Lower leg skin (tissue), 4 donors: ENCODE measurements around the gene ADORA2B. TPM values are rescaled to one million over a fixed set of nuclear protein-coding genes. Genes with fewer than 3 reads are reported as not detected.

Experiments
- DNase-seq, 2 donors: peaks; one replicate each; pipeline ENCODE4 v3.0.0-alpha.2; 2019; ENCODE audit warnings: low spot score in 2 of 2
- H3K4me3 ChIP-seq: fragments of 200-600 bp; sonication (generic); 2 replicates; pipeline ENCODE4 v1.5.1; 2017; ENCODE audit warnings: mild to moderate bottlenecking, low read depth; ENCODE audit not compliant: poor library complexity, severe bottlenecking
- POLR2A ChIP-seq, 2 donors: fragments of 450-650 bp; IDR thresholded peaks; one replicate each; pipeline ENCODE4 v1.6.1; 2016 to 2017; ENCODE audit warnings: antibody characterized with exemption in 2 of 2, mild to moderate bottlenecking in 1 of 2, moderate library complexity in 1 of 2
- WGBS, 2 donors: methylation state at CpG; one replicate each; pipeline ENCODE4 v1.1.5; 2018; 5-methylcytosine and 5-hydroxymethylcytosine counted together
- intact Hi-C: fragments of 100-400 bp; cut with DNase I; formaldehyde crosslinking; loops from one replicate; pipeline ENCODE4 v1.15.0; 2023; ENCODE audit warnings: low total_unique reads
- total RNA-seq, 4 donors: library from RNA; depleted of rRNA; stranded (reverse); fragments of >200 nt; gene quantifications; one replicate each; pipeline ENCODE4 v1.1.0, GENCODE V29; 2016
- TF ChIP-seq, protein P1 (sequence below), 3 donors: fragments of 450-650 bp; IDR thresholded peaks; one replicate each; pipeline ENCODE4 v1.5.1; 2016; ENCODE audit warnings: antibody characterized with exemption in 3 of 3, mild to moderate bottlenecking in 3 of 3, moderate library complexity in 2 of 3

The ADORA2B gene
- total RNA-seq, 4 donors from 2014 or later: 21.2 to 37.0 (median 29.8) TPM

DNA sequence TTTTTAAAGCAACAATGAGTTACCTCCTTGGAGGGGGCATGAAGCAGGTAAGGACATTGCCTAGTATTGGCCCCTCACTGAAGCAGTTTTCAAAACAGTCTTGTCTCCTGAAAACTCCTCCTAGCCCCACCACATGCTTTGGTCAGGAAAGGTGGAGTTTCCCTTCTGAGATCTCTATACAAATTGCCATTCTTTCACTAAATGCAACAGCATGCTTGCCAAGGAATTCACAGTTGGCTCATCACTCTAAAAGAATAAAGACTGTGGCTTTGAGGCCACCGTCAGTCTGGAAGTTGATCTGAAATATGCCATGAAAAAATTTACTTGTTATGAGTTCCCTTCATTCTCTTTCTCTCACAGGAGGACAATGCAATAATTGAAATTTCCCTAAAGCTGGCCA, 58.9 kb downstream of the ADORA2B start:
- DNase-seq: no peak
- intact Hi-C loops: no loop called here
- TF ChIP-seq, protein P1, sequence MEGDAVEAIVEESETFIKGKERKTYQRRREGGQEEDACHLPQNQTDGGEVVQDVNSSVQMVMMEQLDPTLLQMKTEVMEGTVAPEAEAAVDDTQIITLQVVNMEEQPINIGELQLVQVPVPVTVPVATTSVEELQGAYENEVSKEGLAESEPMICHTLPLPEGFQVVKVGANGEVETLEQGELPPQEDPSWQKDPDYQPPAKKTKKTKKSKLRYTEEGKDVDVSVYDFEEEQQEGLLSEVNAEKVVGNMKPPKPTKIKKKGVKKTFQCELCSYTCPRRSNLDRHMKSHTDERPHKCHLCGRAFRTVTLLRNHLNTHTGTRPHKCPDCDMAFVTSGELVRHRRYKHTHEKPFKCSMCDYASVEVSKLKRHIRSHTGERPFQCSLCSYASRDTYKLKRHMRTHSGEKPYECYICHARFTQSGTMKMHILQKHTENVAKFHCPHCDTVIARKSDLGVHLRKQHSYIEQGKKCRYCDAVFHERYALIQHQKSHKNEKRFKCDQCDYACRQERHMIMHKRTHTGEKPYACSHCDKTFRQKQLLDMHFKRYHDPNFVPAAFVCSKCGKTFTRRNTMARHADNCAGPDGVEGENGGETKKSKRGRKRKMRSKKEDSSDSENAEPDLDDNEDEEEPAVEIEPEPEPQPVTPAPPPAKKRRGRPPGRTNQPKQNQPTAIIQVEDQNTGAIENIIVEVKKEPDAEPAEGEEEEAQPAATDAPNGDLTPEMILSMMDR (IDR thresholded peaks at IDR 0.05): no peak
- TF ChIP-seq POLR2A (IDR thresholded peaks at IDR 0.05): no peak
- H3K4me3 ChIP-seq: no peak overlapping the region
- WGBS, 2 donors: 67 to 87% methylated on average over 1 of the region's 1 CpG

DNA sequence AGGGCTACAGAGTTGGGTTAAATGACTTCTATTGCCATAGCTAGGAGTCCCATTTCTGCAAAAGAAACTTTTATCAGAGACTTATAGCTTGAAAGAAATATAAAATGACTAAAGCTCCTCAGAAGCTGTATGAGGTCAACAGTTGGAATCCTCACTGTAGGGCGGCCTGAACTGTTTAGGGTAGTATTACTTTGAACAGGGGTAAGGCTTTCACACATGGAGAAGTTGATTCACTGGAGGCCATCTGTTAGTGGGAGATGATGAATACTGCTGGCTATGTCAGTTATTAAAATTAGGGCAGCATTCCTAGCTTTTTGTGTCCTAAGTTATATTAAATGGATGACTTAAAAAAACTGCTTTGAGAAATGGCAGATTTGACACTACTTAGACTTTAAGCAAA, 60.7 kb downstream of the ADORA2B start:
- WGBS, 2 donors: 92 to 100% methylated on average over 1 of the region's 1 CpG
- H3K4me3 ChIP-seq: no peak overlapping the region
- TF ChIP-seq, protein P1 (IDR thresholded peaks at IDR 0.05): no peak
- TF ChIP-seq POLR2A (IDR thresholded peaks at IDR 0.05): no peak
- intact Hi-C loops: no loop called here
- DNase-seq: no peak

DNA sequence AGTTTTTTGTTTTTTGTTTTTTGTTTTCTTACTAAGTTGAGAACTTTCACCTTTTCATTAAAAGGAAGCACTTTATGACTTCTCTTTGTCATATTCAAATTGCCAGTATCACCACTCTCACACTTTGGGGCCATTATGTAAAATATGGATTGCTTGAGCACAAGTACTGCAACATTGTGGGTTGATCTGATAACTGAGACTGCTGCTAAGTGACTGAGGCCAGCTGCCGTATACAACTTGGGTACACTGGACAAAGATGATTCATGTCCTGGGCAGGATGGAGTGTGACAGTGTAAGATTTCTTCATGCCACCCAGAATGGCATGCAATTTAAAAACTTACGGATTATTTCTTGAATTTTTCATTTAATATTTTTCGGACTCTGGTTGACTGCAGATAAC, 62.5 kb downstream of the ADORA2B start:
- intact Hi-C loops: no loop called here
- H3K4me3 ChIP-seq: no peak overlapping the region
- 90 to 94% methylated on average over 3 of the region's 3 CpGs for WGBS, 2 donors
- TF ChIP-seq, protein P1 (IDR thresholded peaks at IDR 0.05): no peak
- TF ChIP-seq POLR2A (IDR thresholded peaks at IDR 0.05): no peak
- DNase-seq: no peak

DNA sequence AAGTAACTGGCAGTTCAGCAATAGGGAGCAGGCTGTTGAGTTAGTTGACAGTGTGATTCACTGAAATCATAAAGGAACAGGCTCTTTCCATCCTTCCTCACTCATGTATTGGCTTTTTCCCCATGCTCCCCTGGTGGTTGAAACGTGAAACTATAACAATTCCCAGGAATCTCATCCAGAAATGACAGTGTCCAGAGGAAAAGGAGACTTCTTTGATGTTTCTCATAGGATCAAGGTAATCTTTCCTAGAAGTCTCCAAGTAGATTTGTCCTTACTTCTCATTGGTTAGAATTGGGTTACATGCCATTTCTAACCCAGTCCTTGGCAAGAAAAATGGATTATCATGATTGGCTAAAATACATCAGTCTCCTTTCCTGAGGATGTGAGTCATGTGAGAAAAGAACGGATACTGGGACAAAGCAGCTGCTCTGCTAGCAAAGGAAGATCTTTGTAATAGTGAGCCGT, 69.0 kb downstream of the ADORA2B start:
- 39 to 44% methylated on average over 3 of the region's 3 CpGs for WGBS, 2 donors
- TF ChIP-seq, protein P1 (IDR thresholded peaks at IDR 0.05): no peak
- no peak for TF ChIP-seq POLR2A (IDR thresholded peaks at IDR 0.05)
- intact Hi-C loops: no loop called here
- no peak overlapping the region for H3K4me3 ChIP-seq
- DNase-seq: no peak

DNA sequence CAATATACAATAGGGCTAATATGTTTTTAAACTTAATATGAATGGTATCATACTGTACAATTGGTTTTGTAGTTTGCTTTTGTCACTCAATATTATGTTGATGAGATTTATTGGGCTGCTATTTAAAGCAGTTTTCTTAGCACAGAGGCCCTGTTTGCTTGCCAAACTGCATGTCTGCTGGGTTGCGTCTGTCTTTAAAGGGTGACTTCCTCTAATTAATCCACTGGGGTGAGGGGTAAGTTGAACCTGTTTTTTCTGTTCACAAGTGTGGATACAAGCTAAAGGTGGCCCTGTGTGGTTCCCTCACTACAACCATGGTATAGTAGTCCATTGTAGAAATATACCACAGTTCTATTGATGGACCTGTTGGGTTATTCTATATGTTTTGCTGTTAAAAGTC, 74.4 kb downstream of the ADORA2B start:
- intact Hi-C loops: no loop called here

DNA sequence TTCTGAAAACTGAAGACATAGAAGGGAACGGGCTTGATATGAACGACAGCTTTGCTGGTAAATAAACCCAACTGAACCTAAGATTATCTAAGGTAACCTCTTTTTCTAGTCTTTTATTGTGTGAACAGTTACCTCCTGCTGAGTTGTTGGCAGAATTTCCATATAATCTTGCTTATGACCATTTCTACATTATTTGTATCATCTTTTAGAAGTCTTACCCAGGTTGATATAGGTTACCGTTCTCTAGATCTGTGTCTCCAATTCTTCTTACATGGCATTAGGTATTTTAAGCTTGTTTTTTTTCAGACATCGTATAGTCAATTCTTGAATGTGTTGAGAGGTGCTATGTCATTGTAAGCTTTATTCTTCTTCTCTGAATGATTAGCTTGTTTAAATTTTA, 79.0 kb downstream of the ADORA2B start:
- WGBS, 2 donors: 69 to 70% methylated on average over 4 of the region's 4 CpGs
- TF ChIP-seq POLR2A (IDR thresholded peaks at IDR 0.05): no peak
- TF ChIP-seq, protein P1 (IDR thresholded peaks at IDR 0.05): no peak
- H3K4me3 ChIP-seq: no peak overlapping the region
- no peak for DNase-seq
- intact Hi-C loops: no loop called here

More for the DNA sequence above, 74.4 kb downstream of the ADORA2B start:
- H3K4me3 ChIP-seq: no peak overlapping the region
- TF ChIP-seq, protein P1 (IDR thresholded peaks at IDR 0.05): no peak
- TF ChIP-seq POLR2A (IDR thresholded peaks at IDR 0.05): no peak
- no peak for DNase-seq
- 76 to 79% methylated on average over 1 of the region's 1 CpG for WGBS, 2 donors
